ENCODE data around the gene FKBP10.

DNA sequence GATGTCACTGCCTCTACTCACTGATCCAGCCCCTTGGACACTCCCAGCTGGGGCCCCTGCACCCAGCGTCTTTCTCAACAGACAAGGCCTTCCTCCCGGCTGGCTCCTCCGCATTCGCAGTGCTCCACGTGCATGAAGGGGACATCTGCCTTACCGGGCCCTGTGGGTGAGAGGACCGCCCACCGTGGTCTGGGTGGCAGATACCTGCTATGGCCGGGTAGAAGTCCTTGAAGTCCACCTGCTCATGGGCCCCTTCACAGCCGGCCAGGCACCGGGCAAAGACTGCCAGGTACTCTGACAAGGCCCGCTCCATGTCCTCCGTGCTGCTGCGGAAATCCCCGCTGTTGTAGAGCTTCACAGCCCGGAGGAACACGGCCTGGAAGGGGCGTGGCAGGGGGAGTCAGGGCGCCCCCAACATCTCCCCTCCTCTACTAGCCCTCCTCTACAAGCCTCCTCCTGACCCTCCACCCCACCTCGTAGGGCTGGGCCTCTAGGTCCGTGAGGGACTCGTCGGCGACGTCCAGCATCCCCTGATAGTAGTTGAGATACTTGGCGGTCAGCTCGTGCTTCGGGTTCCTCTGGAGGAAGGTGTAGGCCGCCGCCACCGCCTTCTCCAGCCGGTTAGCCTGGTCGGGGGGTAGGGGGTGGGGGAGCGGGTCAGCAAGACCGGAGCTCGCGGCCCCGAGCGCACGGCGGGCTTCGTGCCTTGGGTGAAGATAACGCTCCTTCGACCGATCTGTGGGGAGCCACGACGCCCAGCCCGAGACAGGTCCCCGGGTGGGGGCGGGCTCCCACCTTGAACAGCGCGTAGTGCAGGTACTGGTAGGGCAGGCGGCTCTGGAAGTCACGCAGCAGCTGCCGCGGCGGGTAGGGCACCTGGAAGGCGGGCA, 1.9 kb upstream of the FKBP10 start:
- no peak for TF ChIP-seq CTCF (IDR thresholded peaks at IDR 0.05; ENCODE audit: low read length)
- no peak for TF ChIP-seq EZH2 (optimal IDR thresholded peaks at IDR 0.05; ENCODE audit: low read depth, low read length)
- TF ChIP-seq EZH2phosphoT487 (IDR thresholded peaks at IDR 0.05; ENCODE audit: low read length) = no peak
